K562 (cell line): ENCODE data around the gene BCL3. TPM values are rescaled to one million over a fixed set of nuclear protein-coding genes. Genes with fewer than 3 reads are reported as not detected.

ENCODE experiments used
- BRCA1 ChIP-seq, 2 experiments: fragments of 450-650 bp in 1 of 2; sonication (generic) in 1 of 2; formaldehyde crosslinking in 1 of 2; IDR thresholded peaks; 2 replicates each; pipeline versions ENCODE4 v1.5.0 to v1.6.1; 2017 to 2020; ENCODE audit warnings: mild to moderate bottlenecking in 1 of 2, missing genetic modification reagents in 1 of 2
- GTF2B ChIP-seq: IDR thresholded peaks from 2 replicates; pipeline ENCODE4 v1.6.1; 2011; ENCODE audit not compliant: insufficient read length; ENCODE audit errors: extremely low read depth
- KLF16 ChIP-seq: IDR thresholded peaks from 2 replicates; pipeline ENCODE4 v1.6.1; 2016; ENCODE audit warnings: antibody characterized with exemption
- SMAD3 ChIP-seq: fragments of 450-650 bp; formaldehyde crosslinking; conservative IDR thresholded peaks from 2 replicates; pipeline ENCODE4 v1.4.0; 2020; ENCODE audit warnings: mild to moderate bottlenecking
- TBL1XR1 ChIP-seq, 2 experiments: IDR thresholded peaks; 2 replicates each; pipeline ENCODE4 v1.6.1; 2012; ENCODE audit warnings: improper control_type of control experiment in 2 of 2, low read length in 2 of 2, mild to moderate bottlenecking in 1 of 2
- TCF7L2 ChIP-seq: fragments of 150-350 bp; IDR thresholded peaks from 2 replicates; pipeline ENCODE4 v1.6.1; 2016; ENCODE audit warnings: low read depth, mild to moderate bottlenecking, low read length, moderate library complexity
- ZC3H11A ChIP-seq: IDR thresholded peaks from 2 replicates; pipeline ENCODE4 v1.6.1; 2012; ENCODE audit warnings: low read depth, low read length, improper control_type of control experiment
- ZNF140 ChIP-seq: fragments of 250-450 bp; sonication (Bioruptor Pico); IDR thresholded peaks from 2 replicates; pipeline ENCODE4 v1.8.0; 2021; ENCODE audit warnings: moderate library complexity, mild to moderate bottlenecking, inconsistent platforms
- ZNF324 ChIP-seq: fragments of 250-450 bp; sonication (Bioruptor Pico); IDR thresholded peaks from 2 replicates; pipeline ENCODE4 v1.4.0; 2020; ENCODE audit warnings: mild to moderate bottlenecking
- ZNF449 ChIP-seq: fragments of 250-450 bp; sonication (Bioruptor Pico); IDR thresholded peaks from 2 replicates; pipeline ENCODE4 v1.8.0; 2022; ENCODE audit warnings: moderate library complexity, mild to moderate bottlenecking, inconsistent platforms
- polyA plus RNA-seq, 8 experiments: library from polyadenylated mRNA; depleted of rRNA in 4 of 8; stranded (reverse) in 5 of 8; unstranded in 3 of 8; fragments of >200 nt; fragmentation: Nextera tagmentation in 2 of 8; fragmentation: Illumina TruSeq in 1 of 8; extraction: Ambion mirVana in 2 of 8; extraction: Trizol in 1 of 8; gene quantifications; 2 replicates each; pipeline versions ENCODE4 v1.2.1 to v1.2.3, GENCODE V29; 2011 to 2014; ENCODE audit warnings: inconsistent platforms in 1 of 8, missing spikeins in 1 of 8
- total RNA-seq, 7 experiments: library from RNA; depleted of rRNA in 6 of 7; stranded (reverse); fragments of >200 nt in 6 of 7; fragmentation: Illumina TruSeq in 2 of 7; extraction: Trizol in 2 of 7; gene quantifications; 2 replicates each; pipeline versions ENCODE4 v1.2.1 to v1.2.3, GENCODE V29; 2011 to 2021; ENCODE audit warnings: low replicate concordance in 1 of 7
- TF ChIP-seq, protein P1 (sequence below): sonication (generic); formaldehyde crosslinking; IDR thresholded peaks from 2 replicates; pipeline ENCODE4 v1.4.0; 2020; ENCODE audit warnings: mild to moderate bottlenecking, missing genetic modification reagents
- TF ChIP-seq, protein P2 (sequence below): fragments of 450-650 bp; formaldehyde crosslinking; IDR thresholded peaks from 2 replicates; pipeline ENCODE4 v1.4.0; 2022; ENCODE audit warnings: missing genetic modification characterization
- TF ChIP-seq, protein P3 (sequence below): fragments of 450-650 bp; IDR thresholded peaks from 2 replicates; pipeline ENCODE4 v1.6.1; 2016; ENCODE audit warnings: low read depth

Gene BCL3
- total and polyA plus RNA-seq, 9 of the 15 experiments (the other 6 are each of a cell fraction or from before 2014, with no cell fraction given) = 0.03 to 2.4 (median 0.50) TPM; not detected in 1

DNA sequence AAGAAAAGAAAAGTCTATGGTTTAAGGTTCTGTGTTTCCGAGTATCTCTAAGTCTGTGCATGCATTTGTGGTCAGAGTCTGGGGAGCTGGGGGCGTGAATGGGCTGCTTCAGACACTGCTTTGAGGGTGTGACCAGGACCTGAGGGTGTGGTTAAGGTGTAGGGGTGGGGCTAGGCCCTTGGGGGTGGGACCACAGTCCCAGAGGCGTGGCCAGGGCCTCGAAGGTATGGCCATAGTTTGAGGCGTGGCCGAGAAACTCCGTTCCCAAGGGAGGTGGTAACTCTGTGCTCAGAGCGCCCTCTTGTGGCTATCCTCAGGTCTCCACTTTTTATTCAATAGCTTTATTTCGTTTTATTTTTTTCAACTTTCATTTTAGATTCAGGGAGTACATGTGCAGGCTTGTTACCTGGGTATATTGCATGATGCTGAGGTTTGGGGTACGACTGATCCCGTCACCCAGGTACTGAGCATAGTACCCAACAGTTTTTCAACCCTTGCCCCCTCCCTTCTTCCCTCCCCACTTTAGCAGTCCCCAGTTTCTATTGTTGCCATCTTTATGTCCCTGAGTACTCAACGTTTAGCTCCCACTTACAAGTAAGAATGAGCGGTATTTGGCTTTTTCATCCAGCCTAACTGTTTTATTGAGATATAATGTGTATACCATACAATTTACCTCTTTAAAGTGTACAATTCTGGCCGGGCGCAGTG, 22.2 kb downstream of the BCL3 start (continued):
- TF ChIP-seq, protein P1, sequence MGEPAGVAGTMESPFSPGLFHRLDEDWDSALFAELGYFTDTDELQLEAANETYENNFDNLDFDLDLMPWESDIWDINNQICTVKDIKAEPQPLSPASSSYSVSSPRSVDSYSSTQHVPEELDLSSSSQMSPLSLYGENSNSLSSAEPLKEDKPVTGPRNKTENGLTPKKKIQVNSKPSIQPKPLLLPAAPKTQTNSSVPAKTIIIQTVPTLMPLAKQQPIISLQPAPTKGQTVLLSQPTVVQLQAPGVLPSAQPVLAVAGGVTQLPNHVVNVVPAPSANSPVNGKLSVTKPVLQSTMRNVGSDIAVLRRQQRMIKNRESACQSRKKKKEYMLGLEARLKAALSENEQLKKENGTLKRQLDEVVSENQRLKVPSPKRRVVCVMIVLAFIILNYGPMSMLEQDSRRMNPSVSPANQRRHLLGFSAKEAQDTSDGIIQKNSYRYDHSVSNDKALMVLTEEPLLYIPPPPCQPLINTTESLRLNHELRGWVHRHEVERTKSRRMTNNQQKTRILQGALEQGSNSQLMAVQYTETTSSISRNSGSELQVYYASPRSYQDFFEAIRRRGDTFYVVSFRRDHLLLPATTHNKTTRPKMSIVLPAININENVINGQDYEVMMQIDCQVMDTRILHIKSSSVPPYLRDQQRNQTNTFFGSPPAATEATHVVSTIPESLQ (CRISPR knock-in tag) = no peak
- no peak for TF ChIP-seq ZNF324 (CRISPR knock-in tag)
- TF ChIP-seq, protein P2, sequence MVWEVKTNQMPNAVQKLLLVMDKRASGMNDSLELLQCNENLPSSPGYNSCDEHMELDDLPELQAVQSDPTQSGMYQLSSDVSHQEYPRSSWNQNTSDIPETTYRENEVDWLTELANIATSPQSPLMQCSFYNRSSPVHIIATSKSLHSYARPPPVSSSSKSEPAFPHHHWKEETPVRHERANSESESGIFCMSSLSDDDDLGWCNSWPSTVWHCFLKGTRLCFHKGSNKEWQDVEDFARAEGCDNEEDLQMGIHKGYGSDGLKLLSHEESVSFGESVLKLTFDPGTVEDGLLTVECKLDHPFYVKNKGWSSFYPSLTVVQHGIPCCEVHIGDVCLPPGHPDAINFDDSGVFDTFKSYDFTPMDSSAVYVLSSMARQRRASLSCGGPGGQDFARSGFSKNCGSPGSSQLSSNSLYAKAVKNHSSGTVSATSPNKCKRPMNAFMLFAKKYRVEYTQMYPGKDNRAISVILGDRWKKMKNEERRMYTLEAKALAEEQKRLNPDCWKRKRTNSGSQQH = no peak
- TF ChIP-seq ZC3H11A = no peak
- no peak for TF ChIP-seq TCF7L2
- 0 out of 4 replicates have a peak, but pooled peaks of 1 of the 2 experiments have one; percentile 11 for TF ChIP-seq TBL1XR1 (IDR thresholded peaks at IDR 0.05; ENCODE audit: low read length in 2 of 2)
- TF ChIP-seq ZNF140 = no peak
- no peak for TF ChIP-seq KLF16
- no peak for TF ChIP-seq BRCA1 (IDR thresholded peaks at IDR 0.05)
- no peak for TF ChIP-seq BRCA1 (CRISPR knock-in tag; IDR thresholded peaks at IDR 0.05)
- no peak for TF ChIP-seq GTF2B
- TF ChIP-seq ZNF449 (CRISPR knock-in tag) = no peak
- TF ChIP-seq, protein P3, sequence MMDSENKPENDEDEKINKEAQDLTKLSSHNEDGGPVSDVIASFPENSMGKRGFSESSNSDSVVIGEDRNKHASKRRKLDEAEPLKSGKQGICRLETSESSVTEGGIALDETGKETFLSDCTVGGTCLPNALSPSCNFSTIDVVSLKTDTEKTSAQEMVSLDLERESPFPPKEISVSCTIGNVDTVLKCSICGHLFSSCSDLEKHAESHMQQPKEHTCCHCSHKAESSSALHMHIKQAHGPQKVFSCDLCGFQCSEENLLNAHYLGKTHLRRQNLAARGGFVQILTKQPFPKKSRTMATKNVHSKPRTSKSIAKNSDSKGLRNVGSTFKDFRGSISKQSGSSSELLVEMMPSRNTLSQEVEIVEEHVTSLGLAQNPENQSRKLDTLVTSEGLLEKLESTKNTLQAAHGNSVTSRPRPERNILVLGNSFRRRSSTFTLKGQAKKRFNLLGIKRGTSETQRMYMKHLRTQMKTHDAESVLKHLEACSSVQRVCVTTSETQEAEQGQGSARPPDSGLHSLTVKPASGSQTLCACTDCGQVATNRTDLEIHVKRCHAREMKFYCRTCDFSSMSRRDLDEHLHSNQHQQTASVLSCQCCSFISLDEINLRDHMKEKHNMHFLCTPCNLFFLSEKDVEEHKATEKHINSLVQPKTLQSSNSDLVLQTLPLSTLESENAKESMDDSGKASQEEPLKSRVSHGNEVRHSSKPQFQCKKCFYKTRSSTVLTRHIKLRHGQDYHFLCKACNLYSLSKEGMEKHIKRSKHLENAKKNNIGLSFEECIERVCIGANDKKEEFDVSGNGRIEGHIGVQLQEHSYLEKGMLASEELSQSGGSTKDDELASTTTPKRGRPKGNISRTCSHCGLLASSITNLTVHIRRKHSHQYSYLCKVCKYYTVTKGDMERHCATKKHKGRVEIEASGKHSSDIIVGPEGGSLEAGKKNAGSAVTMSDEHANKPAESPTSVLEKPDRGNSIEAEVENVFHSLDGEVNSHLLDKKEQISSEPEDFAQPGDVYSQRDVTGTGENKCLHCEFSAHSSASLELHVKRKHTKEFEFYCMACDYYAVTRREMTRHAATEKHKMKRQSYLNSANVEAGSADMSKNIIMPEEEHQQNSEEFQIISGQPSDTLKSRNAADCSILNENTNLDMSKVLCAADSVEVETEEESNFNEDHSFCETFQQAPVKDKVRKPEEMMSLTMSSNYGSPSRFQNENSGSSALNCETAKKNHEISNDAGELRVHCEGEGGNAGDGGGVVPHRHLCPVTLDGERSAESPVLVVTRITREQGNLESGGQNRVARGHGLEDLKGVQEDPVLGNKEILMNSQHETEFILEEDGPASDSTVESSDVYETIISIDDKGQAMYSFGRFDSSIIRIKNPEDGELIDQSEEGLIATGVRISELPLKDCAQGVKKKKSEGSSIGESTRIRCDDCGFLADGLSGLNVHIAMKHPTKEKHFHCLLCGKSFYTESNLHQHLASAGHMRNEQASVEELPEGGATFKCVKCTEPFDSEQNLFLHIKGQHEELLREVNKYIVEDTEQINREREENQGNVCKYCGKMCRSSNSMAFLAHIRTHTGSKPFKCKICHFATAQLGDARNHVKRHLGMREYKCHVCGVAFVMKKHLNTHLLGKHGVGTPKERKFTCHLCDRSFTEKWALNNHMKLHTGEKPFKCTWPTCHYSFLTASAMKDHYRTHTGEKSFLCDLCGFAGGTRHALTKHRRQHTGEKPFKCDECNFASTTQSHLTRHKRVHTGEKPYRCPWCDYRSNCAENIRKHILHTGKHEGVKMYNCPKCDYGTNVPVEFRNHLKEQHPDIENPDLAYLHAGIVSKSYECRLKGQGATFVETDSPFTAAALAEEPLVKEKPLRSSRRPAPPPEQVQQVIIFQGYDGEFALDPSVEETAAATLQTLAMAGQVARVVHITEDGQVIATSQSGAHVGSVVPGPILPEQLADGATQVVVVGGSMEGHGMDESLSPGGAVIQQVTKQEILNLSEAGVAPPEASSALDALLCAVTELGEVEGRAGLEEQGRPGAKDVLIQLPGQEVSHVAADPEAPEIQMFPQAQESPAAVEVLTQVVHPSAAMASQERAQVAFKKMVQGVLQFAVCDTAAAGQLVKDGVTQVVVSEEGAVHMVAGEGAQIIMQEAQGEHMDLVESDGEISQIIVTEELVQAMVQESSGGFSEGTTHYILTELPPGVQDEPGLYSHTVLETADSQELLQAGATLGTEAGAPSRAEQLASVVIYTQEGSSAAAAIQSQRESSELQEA = no peak
- no peak for TF ChIP-seq SMAD3 (CRISPR knock-in tag)
